Measurements from ENCODE around the gene SRP19.
"Not testable (repeated sequence)": the region's sequence is repeated elsewhere in the genome, so short reads cannot be mapped to it uniquely, and the experiment has no call there.

SRP19 gene

DNA sequence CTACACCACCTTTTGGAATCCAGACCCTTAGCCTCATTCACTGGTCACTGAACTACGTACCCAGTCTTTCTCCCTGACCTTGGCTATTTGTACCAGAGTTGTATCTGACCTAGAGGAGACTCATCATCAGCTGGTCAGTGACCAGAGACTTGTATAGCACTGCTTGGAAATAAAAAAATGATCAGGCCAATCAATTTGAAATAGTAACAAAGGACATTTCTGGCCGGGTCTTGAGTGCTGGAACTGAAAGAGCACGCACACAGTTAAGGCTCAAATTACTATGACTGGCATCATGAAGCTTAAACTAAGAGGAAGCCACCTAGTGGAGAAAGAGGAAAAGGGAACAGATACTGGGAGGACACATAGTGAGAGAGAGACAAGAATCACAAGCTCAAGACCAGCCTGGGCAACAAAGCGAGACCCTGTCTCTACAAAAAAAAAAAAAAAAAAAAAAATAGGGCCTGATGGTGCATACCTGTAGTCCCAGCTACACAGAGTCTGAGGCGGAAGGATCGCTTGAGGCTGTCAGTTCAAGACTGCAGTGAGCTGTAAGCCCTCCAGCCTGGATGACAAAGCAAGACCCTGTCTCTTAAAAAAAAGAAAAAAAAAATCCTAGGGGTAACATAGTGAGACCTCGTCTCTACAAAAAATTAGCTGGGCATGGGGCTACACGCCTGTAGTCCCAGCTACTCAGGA lies 12.8 kb upstream of the SRP19 start:
- in situ Hi-C loops (cut with HindIII; ENCODE audit: low sequenced_read_pairs): no loop called here
- peak; percentile 73 for TF ChIP-seq CTCF (IDR thresholded peaks at IDR 0.05; ENCODE audit: low read depth, low read length, missing control alignments)
- no peak overlapping the region for H3K4me3 ChIP-seq (ENCODE audit: low read depth, low read length)
- peak; percentile 55 for DNase-seq (ENCODE audit: low read depth)

- in situ Hi-C loops (cut with HindIII; ENCODE audit: low sequenced_read_pairs): no loop called here
- DNase-seq (ENCODE audit: low read depth): no peak
- no peak overlapping the region for H3K4me3 ChIP-seq (ENCODE audit: low read depth, low read length)
- no peak for TF ChIP-seq CTCF (IDR thresholded peaks at IDR 0.05; ENCODE audit: low read depth, low read length, missing control alignments)
Measured at GRCh38 chr5:112849912-112850311, 11.2 kb upstream of the SRP19 start.

DNA sequence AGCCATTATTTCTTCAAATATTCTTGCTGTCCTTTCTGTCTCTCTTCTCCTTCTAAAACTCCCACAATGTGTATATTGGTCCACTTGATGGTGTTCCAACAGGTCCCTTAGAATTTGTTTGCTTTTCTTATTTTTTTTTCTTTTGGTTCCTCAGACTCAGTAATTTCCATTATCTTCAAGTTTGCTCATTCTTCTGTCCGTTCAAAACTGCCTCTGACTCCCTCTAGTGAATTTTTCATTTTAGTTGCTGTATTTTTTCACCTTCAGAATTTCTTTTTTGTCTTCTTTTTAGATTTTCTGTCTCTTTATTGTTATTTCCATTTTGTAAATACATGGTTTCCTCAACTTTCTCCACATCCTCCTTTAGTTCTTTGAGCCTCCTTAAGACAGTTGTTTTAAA lies 6.4 kb upstream of the SRP19 start:
- in situ Hi-C loops (cut with HindIII; ENCODE audit: low sequenced_read_pairs): no loop called here
- H3K4me3 ChIP-seq (ENCODE audit: low read depth, low read length): no peak overlapping the region
- DNase-seq (ENCODE audit: low read depth): no peak
- no peak for TF ChIP-seq CTCF (IDR thresholded peaks at IDR 0.05; ENCODE audit: low read depth, low read length, missing control alignments)

- H3K4me3 ChIP-seq (ENCODE audit: low read depth, low read length): no peak overlapping the region
- no peak for TF ChIP-seq CTCF (IDR thresholded peaks at IDR 0.05; ENCODE audit: low read depth, low read length, missing control alignments)
- in situ Hi-C loops (cut with HindIII; ENCODE audit: low sequenced_read_pairs): no loop called here
- DNase-seq (ENCODE audit: low read depth): no peak
Measured at GRCh38 chr5:112857866-112858265, 3.2 kb upstream of the SRP19 start.

DNA sequence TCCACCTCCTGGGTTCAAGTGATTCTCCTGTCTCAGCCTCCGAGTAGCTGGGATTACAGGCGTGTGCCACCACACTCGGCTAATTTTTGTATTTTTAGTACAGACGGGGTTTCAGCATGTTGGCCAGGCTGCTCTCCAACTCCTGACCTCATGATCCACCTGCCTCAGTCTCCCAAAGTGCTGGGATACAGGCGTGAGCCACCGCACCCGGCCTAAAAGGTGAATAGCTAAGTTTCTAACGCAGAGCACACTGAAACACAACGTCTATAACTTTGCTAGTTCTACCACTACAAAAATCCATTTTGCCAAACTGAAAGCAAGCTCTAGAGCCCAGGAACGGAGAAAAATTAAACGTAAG lies 537 bp upstream of the SRP19 start:
- in situ Hi-C loops (cut with HindIII; ENCODE audit: low sequenced_read_pairs): loop anchor here (5.0 kb wide), 1 partner anchor 37 kb away; no protein-coding TSS in a partner anchor
- DNase-seq (ENCODE audit: low read depth): not testable (repeated sequence)
- H3K4me3 ChIP-seq (ENCODE audit: low read depth, low read length): peak overlapping the region; percentile 59

- in situ Hi-C loops (cut with HindIII; ENCODE audit: low sequenced_read_pairs): loop anchor here (5.0 kb wide), 1 partner anchor 36 kb away; no protein-coding TSS in a partner anchor
- no peak for TF ChIP-seq CTCF (IDR thresholded peaks at IDR 0.05; ENCODE audit: low read depth, low read length, missing control alignments)
- H3K4me3 ChIP-seq (ENCODE audit: low read depth, low read length): peak overlapping the region; percentile 59
- DNase-seq (ENCODE audit: low read depth): no peak
Measured at GRCh38 chr5:112861638-112861985, 525 bp downstream of the SRP19 start.

- no peak for DNase-seq (ENCODE audit: low read depth)
- in situ Hi-C loops (cut with HindIII; ENCODE audit: low sequenced_read_pairs): loop anchor here (5.0 kb wide), 1 partner anchor 35 kb away; no protein-coding TSS in a partner anchor
- peak overlapping the region; percentile 59 for H3K4me3 ChIP-seq (ENCODE audit: low read depth, low read length)
- no peak for TF ChIP-seq CTCF (IDR thresholded peaks at IDR 0.05; ENCODE audit: low read depth, low read length, missing control alignments)
Measured at GRCh38 chr5:112862085-112862484, 998 bp downstream of the SRP19 start.
